H1 (cell line): ENCODE results near the gene POLH. TPM values are rescaled to one million over a fixed set of nuclear protein-coding genes. Genes with fewer than 3 reads are reported as not detected.

ENCODE experiments used
- CTCF ChIA-PET: fragments of 300-600 bp; sonication (Branson Sonifier 250); formaldehyde crosslinking; loops from one replicate; lab custom pipeline; 2021; ENCODE audit not compliant: partially characterized antibody; lab: Charles Lee
- POLR2A ChIA-PET: fragments of 300-600 bp; sonication (Branson Sonifier 250); formaldehyde crosslinking; loops from one replicate; lab custom pipeline; 2021; ENCODE audit warnings: inconsistent platforms; ENCODE audit not compliant: partially characterized antibody; lab: Charles Lee
- DNase-seq, 2 experiments: peaks; one replicate each; pipeline versions ENCODE4 v3.0.0 to v3.0.0-alpha.2; 2010 to 2022; ENCODE audit warnings: low spot score in 2 of 2, low read depth in 1 of 2, mixed read lengths in 1 of 2
- FAIRE-seq: peaks from 2 replicates; lab custom pipeline; 2011; peaks lifted over from hg19 to GRCh38; lab: Jason Lieb, UNC
- H2AFZ ChIP-seq: 2 replicates; pipeline ENCODE4 v1.8.1; 2012; ENCODE audit warnings: low read length, inconsistent platforms
- H2AK5ac ChIP-seq: 2 replicates; pipeline ENCODE4 v1.6.1; 2013; ENCODE audit warnings: low read depth, low read length
- H2BK120ac ChIP-seq: replicated peaks from 2 replicates; pipeline ENCODE3; 2013; ENCODE audit warnings: low read depth, low read length, inconsistent platforms
- H2BK12ac ChIP-seq: 2 replicates; pipeline ENCODE4 v1.6.1; 2013; ENCODE audit warnings: low read depth, low read length
- H2BK15ac ChIP-seq: 2 replicates; pipeline ENCODE4 v1.6.1; 2013; ENCODE audit warnings: low read length
- H2BK20ac ChIP-seq: 2 replicates; pipeline ENCODE4 v1.6.1; 2013; ENCODE audit warnings: low read length
- H2BK5ac ChIP-seq: 2 replicates; pipeline ENCODE4 v1.6.1; 2013; ENCODE audit warnings: low read depth, low read length
- H3K14ac ChIP-seq: 2 replicates; pipeline ENCODE4 v1.6.1; 2013; ENCODE audit warnings: inconsistent platforms; ENCODE audit not compliant: insufficient read length
- H3K18ac ChIP-seq: 2 replicates; pipeline ENCODE4 v1.6.1; 2013; ENCODE audit warnings: low read length; ENCODE audit errors: extremely low read depth
- H3K23ac ChIP-seq: 2 replicates; pipeline ENCODE4 v1.6.1; 2013; ENCODE audit warnings: inconsistent platforms; ENCODE audit not compliant: insufficient read length
- H3K23me2 ChIP-seq: 2 replicates; pipeline ENCODE4 v1.6.1; 2013; ENCODE audit warnings: low read depth, low read length
- H3K27ac ChIP-seq: 2 replicates; pipeline ENCODE4 v1.6.1; 2011; ENCODE audit warnings: low read depth, low read length, inconsistent platforms
- H3K27me3 ChIP-seq, 4 experiments: replicated peaks in 1 of 4; 1 replicate in 1 of 4; 2 replicates in 3 of 4; pipeline versions ENCODE4 v1.6.1 to v1.8.1; 2011 to 2013; ENCODE audit warnings: low read length in 3 of 4, mild to moderate bottlenecking in 3 of 4, inconsistent platforms in 2 of 4, mixed read lengths in 2 of 4, moderate library complexity in 1 of 4; ENCODE audit not compliant: control insufficient read depth in 3 of 4, insufficient read depth in 3 of 4; ENCODE audit errors: extremely low read depth in 1 of 4
- H3K36me3 ChIP-seq, 4 experiments: 2 replicates each; pipeline versions ENCODE4 v1.6.1 to v1.8.1; 2011 to 2013; ENCODE audit warnings: mild to moderate bottlenecking in 4 of 4, low read length in 3 of 4, moderate library complexity in 2 of 4, control low read depth in 1 of 4, inconsistent platforms in 1 of 4; ENCODE audit not compliant: insufficient read depth in 4 of 4, control insufficient read depth in 2 of 4
- H3K4ac ChIP-seq: replicated peaks from 2 replicates; pipeline ENCODE3; 2013; ENCODE audit warnings: low read length, low read depth, mixed read lengths, inconsistent platforms; ENCODE audit not compliant: insufficient read length
- H3K4me1 ChIP-seq, 4 experiments: replicated peaks in 1 of 4; 1 replicate in 1 of 4; 2 replicates in 3 of 4; pipeline versions ENCODE4 v1.6.1 to v1.8.1; 2011 to 2013; ENCODE audit warnings: low read length in 3 of 4, inconsistent platforms in 2 of 4, mixed read lengths in 1 of 4; ENCODE audit not compliant: insufficient read depth in 4 of 4, control insufficient read depth in 3 of 4
- H3K4me2 ChIP-seq, 2 experiments: 2 replicates each; pipeline versions ENCODE4 v1.6.1 to v1.8.1; 2011 to 2013; ENCODE audit warnings: low read depth in 2 of 2, low read length in 2 of 2, control low read depth in 1 of 2, inconsistent platforms in 1 of 2, mild to moderate bottlenecking in 1 of 2; ENCODE audit not compliant: insufficient read depth in 1 of 2
- H3K4me3 ChIP-seq, 4 experiments: fragments of 200-600, 300-600 bp in 1 of 4; sonication (generic), shearing (Covaris generic), sonication (Bioruptor Twin) in 1 of 4; 2 replicates each; pipeline versions ENCODE4 v1.5.1 to v1.8.1; 2011 to 2016; ENCODE audit warnings: low read length in 4 of 4, low read depth in 3 of 4, control low read depth in 2 of 4, inconsistent platforms in 2 of 4, mild to moderate bottlenecking in 2 of 4, mixed read lengths in 1 of 4, moderate library complexity in 1 of 4; ENCODE audit not compliant: insufficient read depth in 2 of 4; ENCODE audit errors: extremely low read depth in 1 of 4
- H3K56ac ChIP-seq: replicated peaks from 2 replicates; pipeline ENCODE3; 2013; ENCODE audit warnings: low read depth, mild to moderate bottlenecking, mixed read lengths, low read length, inconsistent platforms; ENCODE audit not compliant: insufficient read length
- H3K79me1 ChIP-seq: 2 replicates; pipeline ENCODE4 v1.6.1; 2013; ENCODE audit warnings: low read depth, low read length, control low read depth
- H3K79me2 ChIP-seq, 2 experiments: 2 replicates each; pipeline versions ENCODE4 v1.6.1 to v1.8.1; 2012 to 2013; ENCODE audit warnings: low read length in 2 of 2, mild to moderate bottlenecking in 2 of 2, inconsistent platforms in 1 of 2; ENCODE audit not compliant: insufficient read depth in 2 of 2, control insufficient read depth in 1 of 2
- H3K9ac ChIP-seq, 4 experiments: replicated peaks in 1 of 4; 1 replicate in 1 of 4; 2 replicates in 3 of 4; pipeline versions ENCODE4 v1.6.1 to v1.8.1; 2011 to 2013; ENCODE audit warnings: low read depth in 3 of 4, low read length in 3 of 4, control low read depth in 2 of 4, mild to moderate bottlenecking in 2 of 4, moderate library complexity in 2 of 4, inconsistent platforms in 1 of 4; ENCODE audit errors: extremely low read depth in 1 of 4
- H3K9me3 ChIP-seq, 2 experiments: 2 replicates each; pipeline versions ENCODE4 v1.6.1 to v1.8.1; 2012 to 2013; ENCODE audit warnings: mild to moderate bottlenecking in 2 of 2, moderate library complexity in 2 of 2, control low read depth in 1 of 2, inconsistent platforms in 1 of 2, low read depth in 1 of 2, low read length in 1 of 2, mixed read lengths in 1 of 2; ENCODE audit not compliant: insufficient read depth in 2 of 2
- H4K20me1 ChIP-seq, 2 experiments: replicated peaks in 1 of 2; 2 replicates each; pipeline versions ENCODE3 to v1.8.1; 2011 to 2013; ENCODE audit warnings: inconsistent platforms in 2 of 2, low read length in 2 of 2, mild to moderate bottlenecking in 1 of 2; ENCODE audit not compliant: insufficient read depth in 2 of 2, control insufficient read depth in 1 of 2
- H4K5ac ChIP-seq: 2 replicates; pipeline ENCODE4 v1.6.1; 2013; ENCODE audit warnings: low read length, low read depth, mixed read lengths, inconsistent platforms; ENCODE audit not compliant: insufficient read length
- H4K8ac ChIP-seq: 2 replicates; pipeline ENCODE4 v1.8.0; 2013; ENCODE audit warnings: mild to moderate bottlenecking, moderate library complexity, low read length, inconsistent platforms; ENCODE audit not compliant: insufficient read depth; ENCODE audit errors: extremely low read depth
- H4K91ac ChIP-seq: replicated peaks from 2 replicates; pipeline ENCODE3; 2013; ENCODE audit warnings: low read length, mixed read lengths, inconsistent platforms; ENCODE audit not compliant: insufficient read length
- CBX8 ChIP-seq: fragments of 300-800, 300-1000 bp; sonication (generic); IDR thresholded peaks from 2 replicates; pipeline ENCODE4 v1.7.1; 2016; ENCODE audit warnings: low read depth, low read length, borderline replicate concordance
- HDAC2 ChIP-seq, 2 experiments: fragments of 300-600 bp in 1 of 2; sonication (generic) in 1 of 2; IDR thresholded peaks; 2 replicates each; pipeline ENCODE4 v1.6.1; 2011 to 2012; ENCODE audit warnings: low read depth in 2 of 2, low read length in 2 of 2, mild to moderate bottlenecking in 2 of 2, moderate library complexity in 2 of 2, borderline replicate concordance in 1 of 2, inconsistent platforms in 1 of 2
- JUN ChIP-seq: IDR thresholded peaks from 2 replicates; pipeline ENCODE4 v1.6.1; 2011; ENCODE audit warnings: low read depth, mild to moderate bottlenecking, improper control_type of control experiment, low read length
- PHF8 ChIP-seq: fragments of 200-600 bp; sonication (generic); conservative IDR thresholded peaks from 2 replicates; pipeline ENCODE4 v1.7.1; 2012; ENCODE audit warnings: low read depth, mild to moderate bottlenecking, inconsistent platforms, low read length, moderate library complexity
- POLR2A ChIP-seq, 2 experiments: IDR thresholded peaks; 1 replicate in 1 of 2; 2 replicates in 1 of 2; pipeline ENCODE4 v1.6.1; 2011; ENCODE audit warnings: low read depth in 2 of 2, low read length in 2 of 2, mild to moderate bottlenecking in 2 of 2; ENCODE audit errors: control extremely low read depth in 1 of 2
- RNF2 ChIP-seq: fragments of 200-900, 300-1000 bp; sonication (generic); IDR thresholded peaks from 2 replicates; pipeline ENCODE4 v1.7.1; 2016; ENCODE audit warnings: borderline replicate concordance, low read depth, mild to moderate bottlenecking, antibody characterized with exemption, low read length; ENCODE audit not compliant: poor library complexity, severe bottlenecking; ENCODE audit errors: missing control alignments
- SUZ12 ChIP-seq: fragments of 200-600 bp; sonication (generic); IDR thresholded peaks from 2 replicates; pipeline ENCODE4 v1.6.1; 2012; ENCODE audit warnings: mild to moderate bottlenecking, inconsistent platforms, low read length, moderate library complexity, mixed read lengths
- TAF7 ChIP-seq: optimal IDR thresholded peaks from 2 replicates; pipeline ENCODE3; 2011; ENCODE audit warnings: low read depth, mild to moderate bottlenecking, inconsistent platforms, low read length, moderate library complexity, borderline replicate concordance
- TBP ChIP-seq: IDR thresholded peaks from 2 replicates; pipeline ENCODE4 v1.6.1; 2011; ENCODE audit warnings: low read depth, low read length, improper control_type of control experiment
- ZNF274 ChIP-seq: IDR thresholded peaks from 2 replicates; pipeline ENCODE4 v1.7.0; 2012; ENCODE audit warnings: low read length, borderline replicate concordance; ENCODE audit errors: extremely low read depth
- WGBS, 2 experiments: shearing (Covaris generic) in 1 of 2; methylation state at CpG; one replicate each; pipeline versions ENCODE4 v1.1.6 to v1.1.7; 2013 to 2015; ENCODE audit warnings: low lambda C conversion rate in 2 of 2, mixed read lengths in 2 of 2, inconsistent platforms in 1 of 2, low coverage in 1 of 2, missing lambda C conversion rate in 1 of 2; ENCODE audit not compliant: insufficient replicate concordance in 2 of 2, insufficient coverage in 1 of 2, insufficient read length in 1 of 2; ENCODE audit errors: extremely low coverage in 1 of 2, missing lambda C conversion rate in 1 of 2; 5-methylcytosine and 5-hydroxymethylcytosine counted together
- polyA plus RNA-seq, 7 experiments: library from polyadenylated mRNA; depleted of rRNA in 3 of 7; stranded (reverse) in 5 of 7; unstranded in 2 of 7; fragments of >200 nt in 5 of 7; fragments of 200-250 nt in 2 of 7; gene quantifications; 1 replicate in 5 of 7; 2 replicates in 1 of 7; 4 replicates in 1 of 7; pipeline versions ENCODE4 v1.2.1 to v1.2.3, GENCODE V29; 2011 to 2013; ENCODE audit warnings: missing spikeins in 2 of 7, mixed read lengths in 2 of 7
- total RNA-seq: library from RNA; stranded (reverse); fragmentation: NEBNext Ultra II Directional; extraction: Animal tissue kit (Norgen Biotek cat#: 25700); gene quantifications from 2 replicates; pipeline ENCODE4 v1.2.1, GENCODE V29; 2021

Gene POLH
- total and polyA plus RNA-seq, 2 of the 8 experiments (the other 6 are each of a cell fraction or from before 2014, with no cell fraction given) = 5.8 to 12.4 TPM

GRCh38 chr6:43628393-43629103 lies 52.6 kb downstream of the POLH start:
- H2BK5ac ChIP-seq = peak overlapping the region; percentile 60; the same call in 1 of the 2 replicates
- peak overlapping the region; percentile 84 for H3K4me2 ChIP-seq
- peak overlapping the region; percentile 62 for H3K56ac ChIP-seq
- H2BK12ac ChIP-seq = peak overlapping the region; percentile 84; the same call in 1 of the 2 replicates
- no peak overlapping the region for H3K14ac ChIP-seq
- CTCF ChIA-PET = interaction anchor here (0.7 to 2.1 kb wide), 3 partner anchors 19 to 40 kb away, joined by 3 to 5 read pairs (median 3); no protein-coding TSS in a partner anchor
- no peak overlapping the region for H2AFZ ChIP-seq
- peak overlapping the region; percentile 66 to 71 (median 68) for H3K9ac ChIP-seq
- no peak overlapping the region for H3K4ac ChIP-seq
- DNase-seq (peak; percentile 21 to 74), FAIRE-seq (no peak)
- H2BK20ac ChIP-seq = no peak overlapping the region
- no peak overlapping the region for H4K91ac ChIP-seq
- POLR2A ChIA-PET = interaction anchor here (0.6 to 4.7 kb wide), 28 partner anchors 7 to 628 kb away, joined by 3 to 79 read pairs (median 6); partner anchors contain the start of genes HSP90AB1, MAD2L1BP, MRPS18A and POLH
- H4K5ac ChIP-seq = peak overlapping the region; percentile 69
- H3K79me1 ChIP-seq = peaks cover 8% of the 10 kb centered on the region
- peaks cover 0 to 18% of the 10 kb centered on the region in 2 experiments; a peak in 2 of 4 replicates for H3K79me2 ChIP-seq
- H2BK120ac ChIP-seq = no peak overlapping the region
- H4K20me1 ChIP-seq = peaks cover 0 to 7% of the 10 kb centered on the region in 2 experiments
- H3K27ac ChIP-seq = peak overlapping the region; percentile 73
- no peak overlapping the region for H3K23ac ChIP-seq
- H3K4me3 ChIP-seq = peak overlapping the region; percentile 59 to 85 (median 78)
- H3K27me3 ChIP-seq = no peaks in the 10 kb centered on the region
- peaks cover 9% of the 10 kb centered on the region for H3K23me2 ChIP-seq
- H3K9me3 ChIP-seq = no peaks in the 10 kb centered on the region
- no peak overlapping the region for H2AK5ac ChIP-seq
- H3K4me1 ChIP-seq = peaks cover 0 to 4% (median 0%) of the 10 kb centered on the region in 4 experiments; a peak in 3 of 7 replicates
- no peak overlapping the region for H2BK15ac ChIP-seq
- H3K18ac ChIP-seq = no peak overlapping the region; the same call in 1 of the 2 replicates
- H4K8ac ChIP-seq = peak overlapping the region; percentile 68
- H3K36me3 ChIP-seq = peaks cover 19 to 31% (median 26%) of the 10 kb centered on the region in 4 experiments
- 14% methylated on average over 19 of the region's 25 CpGs; no CpG with 5 or more reads in 1 of the 2 experiments for WGBS, 2 experiments
- TF ChIP-seq JUN = no peak
- no peak for TF ChIP-seq POLR2A (IDR thresholded peaks at IDR 0.05; ENCODE audit: control extremely low read depth in 1 of 2, low read depth in 2 of 2, low read length in 2 of 2)
- TF ChIP-seq ZNF274 = no peak
- TF ChIP-seq TAF7 = peak; percentile 31
- TF ChIP-seq HDAC2 (IDR thresholded peaks at IDR 0.05; ENCODE audit: borderline replicate concordance in 1 of 2, low read depth in 2 of 2, low read length in 2 of 2) = no peak; a peak in 1 of 4 replicates
- TF ChIP-seq TBP = no peak
- TF ChIP-seq RNF2 = no peak
- peak; percentile 72 for TF ChIP-seq PHF8
- no peak for TF ChIP-seq SUZ12
- no peak for TF ChIP-seq CBX8
